IPS-20b (cell line): ENCODE measurements around the gene PIAS3.

Source experiments
- H3K27ac ChIP-seq: one replicate; pipeline ENCODE4 v1.5.1; 2013; ENCODE audit warnings: low read length
- H3K27me3 ChIP-seq: 2 replicates; pipeline ENCODE4 v1.6.1; 2013; ENCODE audit warnings: mild to moderate bottlenecking, low read length, inconsistent platforms; ENCODE audit not compliant: insufficient read depth
- H3K36me3 ChIP-seq: 2 replicates; pipeline ENCODE4 v1.6.1; 2013; ENCODE audit warnings: low read depth, mild to moderate bottlenecking, inconsistent platforms, low read length, moderate library complexity; ENCODE audit not compliant: insufficient read depth
- H3K4me1 ChIP-seq: 2 replicates; pipeline ENCODE4 v1.6.1; 2013; ENCODE audit warnings: mild to moderate bottlenecking, control low read depth, inconsistent platforms, low read length, moderate library complexity; ENCODE audit not compliant: insufficient read depth
- H3K4me3 ChIP-seq: 2 replicates; pipeline ENCODE4 v1.5.1; 2013; ENCODE audit warnings: mild to moderate bottlenecking, low read length, inconsistent platforms
- H3K9ac ChIP-seq: 2 replicates; pipeline ENCODE4 v1.6.1; 2013; ENCODE audit warnings: low read depth, mild to moderate bottlenecking, inconsistent platforms, low read length, moderate library complexity
- H3K9me3 ChIP-seq: 2 replicates; pipeline ENCODE4 v1.6.1; 2013; ENCODE audit warnings: mild to moderate bottlenecking, low read depth, low read length, inconsistent platforms; ENCODE audit not compliant: insufficient read depth

Gene PIAS3

GRCh38 chr1:145891143-145891542 lies 32.3 kb upstream of the PIAS3 start:
- 0 out of 2 replicates have a peak, but pooled peaks cover 4% of the 10 kb centered on the region for H3K27me3 ChIP-seq
- H3K4me1 ChIP-seq: peaks cover 7% of the 10 kb centered on the region; the same call in 1 of the 2 replicates
- H3K36me3 ChIP-seq: no peaks in the 10 kb centered on the region
- no peaks in the 10 kb centered on the region for H3K9me3 ChIP-seq
- H3K4me3 ChIP-seq: no peak overlapping the region
- H3K9ac ChIP-seq: no peak overlapping the region
- no peak overlapping the region for H3K27ac ChIP-seq

GRCh38 chr1:145889722-145890121 lies 30.8 kb upstream of the PIAS3 start:
- Histone ChIP-seq H3K27ac (no peak overlapping the region), H3K27me3 (peaks cover 10% of the 10 kb centered on the region), H3K36me3 (no peaks in the 10 kb centered on the region), H3K9me3 (no peaks in the 10 kb centered on the region), H3K4me3 (no peak overlapping the region), H3K9ac (no peak overlapping the region), H3K4me1 (peaks cover 7% of the 10 kb centered on the region; the same call in 1 of the 2 replicates)

- no peaks in the 10 kb centered on the region for H3K9me3 ChIP-seq
- no peak overlapping the region for H3K9ac ChIP-seq
- no peaks in the 10 kb centered on the region for H3K36me3 ChIP-seq
- no peak overlapping the region for H3K27ac ChIP-seq
- peaks cover 7% of the 10 kb centered on the region; the same call in 1 of the 2 replicates for H3K4me1 ChIP-seq
- H3K27me3 ChIP-seq: peaks cover 27% of the 10 kb centered on the region
- H3K4me3 ChIP-seq: no peak overlapping the region
Measured at GRCh38 chr1:145887631-145888030, 28.8 kb upstream of the PIAS3 start.

- Histone ChIP-seq H3K9me3 (no peaks in the 10 kb centered on the region), H3K4me3 (peak overlapping the region; percentile 83; the same call in 1 of the 2 replicates), H3K36me3 (no peaks in the 10 kb centered on the region), H3K4me1 (peaks cover 2% of the 10 kb centered on the region; the same call in 1 of the 2 replicates), H3K27ac (no peak overlapping the region), H3K9ac (no peak overlapping the region), H3K27me3 (peaks cover 27% of the 10 kb centered on the region)
Measured at GRCh38 chr1:145886816-145887215, 27.9 kb upstream of the PIAS3 start.

- no peak overlapping the region for H3K27ac ChIP-seq
- no peaks in the 10 kb centered on the region for H3K9me3 ChIP-seq
- peaks cover 27% of the 10 kb centered on the region for H3K27me3 ChIP-seq
- peak overlapping the region; percentile 83 for H3K4me3 ChIP-seq
- peaks cover 2% of the 10 kb centered on the region; the same call in 1 of the 2 replicates for H3K4me1 ChIP-seq
- H3K36me3 ChIP-seq: no peaks in the 10 kb centered on the region
- no peak overlapping the region; the same call in 1 of the 2 replicates for H3K9ac ChIP-seq
Measured at GRCh38 chr1:145886390-145886789, 27.5 kb upstream of the PIAS3 start.

- Histone ChIP-seq H3K9ac (no peak within 1 kb of the TSS; the same call in 1 of the 2 replicates), H3K36me3 (no peaks in the 10 kb centered on the region), H3K9me3 (no peaks in the 10 kb centered on the region), H3K4me3 (peak within 1 kb of the TSS; percentile 83), H3K27me3 (peaks cover 27% of the 10 kb centered on the region), H3K27ac (no peak within 1 kb of the TSS), H3K4me1 (peaks cover 2% of the 10 kb centered on the region; the same call in 1 of the 2 replicates)
Measured at GRCh38 chr1:145885738-145886287, 26.9 kb upstream of the PIAS3 start, which contains the start of gene ANKRD35. ANKRD35 (minus strand) TSS chr1:145885866; CDS start chr1:145885758, 108 bp downstream.

GRCh38 chr1:145884675-145885074 lies 25.8 kb upstream of the PIAS3 start:
- Histone ChIP-seq H3K9me3 (no peaks in the 10 kb centered on the region), H3K27ac (no peak overlapping the region), H3K4me3 (no peak overlapping the region), H3K9ac (no peak overlapping the region), H3K36me3 (no peaks in the 10 kb centered on the region), H3K4me1 (peaks cover 6% of the 10 kb centered on the region; the same call in 1 of the 2 replicates), H3K27me3 (peaks cover 27% of the 10 kb centered on the region)

GRCh38 chr1:145879775-145880174 lies 20.9 kb upstream of the PIAS3 start:
- Histone ChIP-seq H3K4me3 (peak overlapping the region; percentile 32; the same call in 1 of the 2 replicates), H3K9me3 (no peaks in the 10 kb centered on the region), H3K27ac (no peak overlapping the region), H3K9ac (no peak overlapping the region), H3K4me1 (peaks cover 8% of the 10 kb centered on the region; the same call in 1 of the 2 replicates), H3K27me3 (peaks cover 18% of the 10 kb centered on the region), H3K36me3 (no peaks in the 10 kb centered on the region)

- Histone ChIP-seq H3K36me3 (no peaks in the 10 kb centered on the region), H3K4me1 (peaks cover 8% of the 10 kb centered on the region; the same call in 1 of the 2 replicates), H3K9ac (no peak overlapping the region), H3K27me3 (peaks cover 18% of the 10 kb centered on the region), H3K4me3 (no peak overlapping the region), H3K27ac (no peak overlapping the region), H3K9me3 (no peaks in the 10 kb centered on the region)
Measured at GRCh38 chr1:145878724-145879123, 19.8 kb upstream of the PIAS3 start.

GRCh38 chr1:145877923-145878486 lies 19.1 kb upstream of the PIAS3 start:
- no peak overlapping the region for H3K4me3 ChIP-seq
- no peak overlapping the region for H3K27ac ChIP-seq
- H3K9ac ChIP-seq: no peak overlapping the region
- peaks cover 18% of the 10 kb centered on the region for H3K27me3 ChIP-seq
- peaks cover 8% of the 10 kb centered on the region; the same call in 1 of the 2 replicates for H3K4me1 ChIP-seq
- H3K9me3 ChIP-seq: no peaks in the 10 kb centered on the region
- H3K36me3 ChIP-seq: no peaks in the 10 kb centered on the region

GRCh38 chr1:145874646-145875045 lies 15.8 kb upstream of the PIAS3 start:
- H3K36me3 ChIP-seq: no peaks in the 10 kb centered on the region
- H3K27ac ChIP-seq: no peak overlapping the region
- no peak overlapping the region for H3K4me3 ChIP-seq
- no peak overlapping the region for H3K9ac ChIP-seq
- peaks cover 5% of the 10 kb centered on the region; the same call in 1 of the 2 replicates for H3K4me1 ChIP-seq
- H3K9me3 ChIP-seq: no peaks in the 10 kb centered on the region
- H3K27me3 ChIP-seq: peaks cover 36% of the 10 kb centered on the region
